Measurements from ENCODE around the gene DLX1.

DLX1 gene

GRCh38 chr2:172100080-172100934 lies 15.0 kb downstream of the DLX1 start:
- no peak for DNase-seq (ENCODE audit: low read depth)
- TF ChIP-seq CTCF (IDR thresholded peaks at IDR 0.05; ENCODE audit: insufficient read depth, low read depth, low read length, missing control alignments), result no peak
- no peak overlapping the region for H3K4me3 ChIP-seq (ENCODE audit: low read length)

GRCh38 chr2:172100935-172101820 lies 15.9 kb downstream of the DLX1 start:
- H3K4me3 ChIP-seq (ENCODE audit: low read length), result peak overlapping the region; percentile 57
- TF ChIP-seq CTCF (IDR thresholded peaks at IDR 0.05; ENCODE audit: insufficient read depth, low read depth, low read length, missing control alignments), result no peak
- no peak for DNase-seq (ENCODE audit: low read depth)

- H3K4me3 ChIP-seq (ENCODE audit: low read length), result peak overlapping the region; percentile 57
- no peak for DNase-seq (ENCODE audit: low read depth)
- TF ChIP-seq CTCF (IDR thresholded peaks at IDR 0.05; ENCODE audit: insufficient read depth, low read depth, low read length, missing control alignments), result no peak
Measured at GRCh38 chr2:172101821-172102390, 16.6 kb downstream of the DLX1 start.

- peak within 1 kb of the TSS; percentile 57 for H3K4me3 ChIP-seq (ENCODE audit: low read length)
- no peak for TF ChIP-seq CTCF (IDR thresholded peaks at IDR 0.05; ENCODE audit: insufficient read depth, low read depth, low read length, missing control alignments)
- peak; percentile 90 for DNase-seq (ENCODE audit: low read depth)
Measured at GRCh38 chr2:172102391-172103359, 17.4 kb downstream of the DLX1 start, which contains the start of gene DLX2. Gene DLX2, minus strand, starts transcription at chr2:172102900. Its CDS starts 362 bp downstream, at chr2:172102538.

- peak; percentile 84 for DNase-seq (ENCODE audit: low read depth)
- TF ChIP-seq CTCF (IDR thresholded peaks at IDR 0.05; ENCODE audit: insufficient read depth, low read depth, low read length, missing control alignments), result peak; percentile 89
- H3K4me3 ChIP-seq (ENCODE audit: low read length), result peak overlapping the region; percentile 57
Measured at GRCh38 chr2:172103471-172104272, 18.4 kb downstream of the DLX1 start.
